ENCODE results near the gene CAMTA1. TPM values are rescaled to one million over a fixed set of nuclear protein-coding genes. Genes with fewer than 3 reads are reported as not detected.
A peak's percentile ranks its signal among the peaks of the same experiment; 100 is the strongest.

Gene CAMTA1
- total RNA-seq, 1 donor from 2014 or later = 160 TPM

GRCh38 chr1:7778133-7778628 lies 992.9 kb downstream of the CAMTA1 start:
- Histone ChIP-seq H3K4me1 (peaks cover 14% of the 10 kb centered on the region), H3K27ac (replicated peaks) (no peak overlapping the region), H3K9me3 (replicated peaks) (no peaks in the 10 kb centered on the region), H3K4me3 (no peak overlapping the region), H3K36me3 (peaks cover 65% of the 10 kb centered on the region), H3K27me3 (ENCODE audit: low read depth) (no peaks in the 10 kb centered on the region)
- intact Hi-C loops (cut with micrococcal nuclease) = no loop called here
- no peak for DNase-seq
- TF ChIP-seq CTCF (IDR thresholded peaks at IDR 0.05; ENCODE audit: borderline replicate concordance) = no peak

GRCh38 chr1:7780976-7781375 lies 995.7 kb downstream of the CAMTA1 start:
- no peak for DNase-seq
- Histone ChIP-seq H3K9me3 (replicated peaks) (no peaks in the 10 kb centered on the region), H3K27ac (replicated peaks) (no peak overlapping the region), H3K4me3 (no peak overlapping the region), H3K4me1 (peaks cover 26% of the 10 kb centered on the region), H3K36me3 (peaks cover 52% of the 10 kb centered on the region), H3K27me3 (ENCODE audit: low read depth) (no peaks in the 10 kb centered on the region)
- TF ChIP-seq CTCF (IDR thresholded peaks at IDR 0.05; ENCODE audit: borderline replicate concordance) = no peak
- intact Hi-C loops (cut with micrococcal nuclease) = no loop called here

- H3K9me3 ChIP-seq (replicated peaks) = no peaks in the 10 kb centered on the region
- peaks cover 31% of the 10 kb centered on the region for H3K4me1 ChIP-seq
- H3K27ac ChIP-seq (replicated peaks) = no peak overlapping the region
- H3K4me3 ChIP-seq = no peak overlapping the region
- no peaks in the 10 kb centered on the region for H3K27me3 ChIP-seq (ENCODE audit: low read depth)
- H3K36me3 ChIP-seq = peaks cover 56% of the 10 kb centered on the region
- no peak for DNase-seq
- intact Hi-C loops (cut with micrococcal nuclease) = no loop called here
- no peak for TF ChIP-seq CTCF (IDR thresholded peaks at IDR 0.05; ENCODE audit: borderline replicate concordance)
Measured at GRCh38 chr1:7781501-7781900, 996.2 kb downstream of the CAMTA1 start.

GRCh38 chr1:7781923-7782495 lies 996.8 kb downstream of the CAMTA1 start:
- Histone ChIP-seq H3K9me3 (replicated peaks) (no peaks in the 10 kb centered on the region), H3K4me3 (no peak overlapping the region), H3K4me1 (peaks cover 36% of the 10 kb centered on the region), H3K27ac (replicated peaks) (peak overlapping the region; percentile 94), H3K27me3 (ENCODE audit: low read depth) (no peaks in the 10 kb centered on the region), H3K36me3 (peaks cover 56% of the 10 kb centered on the region)
- intact Hi-C loops (cut with micrococcal nuclease) = no loop called here
- no peak for TF ChIP-seq CTCF (IDR thresholded peaks at IDR 0.05; ENCODE audit: borderline replicate concordance)
- no peak for DNase-seq

- Histone ChIP-seq H3K9me3 (replicated peaks) (no peaks in the 10 kb centered on the region), H3K27me3 (ENCODE audit: low read depth) (no peaks in the 10 kb centered on the region), H3K36me3 (peaks cover 55% of the 10 kb centered on the region), H3K4me1 (peaks cover 47% of the 10 kb centered on the region), H3K27ac (replicated peaks) (peak overlapping the region; percentile 94), H3K4me3 (peak overlapping the region; percentile 84)
- intact Hi-C loops (cut with micrococcal nuclease) = no loop called here
- peak; percentile 83 for DNase-seq
- no peak for TF ChIP-seq CTCF (IDR thresholded peaks at IDR 0.05; ENCODE audit: borderline replicate concordance)
Measured at GRCh38 chr1:7783178-7783711, 998.0 kb downstream of the CAMTA1 start.

Measured in left ventricle myocardium inferior (tissue), 1 donor.